D721Med (cell line): Measurements from ENCODE around the gene SLC4A3.

Experiments
- DNase-seq: peaks from one replicate; pipeline ENCODE4 v3.0.0; 2011; ENCODE audit warnings: low spot score; ENCODE audit not compliant: insufficient read length
- FAIRE-seq: peaks from 2 replicates; lab custom pipeline; 2011; peaks lifted over from hg19 to GRCh38; lab: Jason Lieb, UNC
- TF ChIP-seq, protein P1 (sequence below): IDR thresholded peaks from 2 replicates; pipeline ENCODE4 v1.5.1; 2012; ENCODE audit warnings: mild to moderate bottlenecking, control low read depth; ENCODE audit not compliant: insufficient read depth; ENCODE audit errors: missing control alignments

The SLC4A3 gene

DNA sequence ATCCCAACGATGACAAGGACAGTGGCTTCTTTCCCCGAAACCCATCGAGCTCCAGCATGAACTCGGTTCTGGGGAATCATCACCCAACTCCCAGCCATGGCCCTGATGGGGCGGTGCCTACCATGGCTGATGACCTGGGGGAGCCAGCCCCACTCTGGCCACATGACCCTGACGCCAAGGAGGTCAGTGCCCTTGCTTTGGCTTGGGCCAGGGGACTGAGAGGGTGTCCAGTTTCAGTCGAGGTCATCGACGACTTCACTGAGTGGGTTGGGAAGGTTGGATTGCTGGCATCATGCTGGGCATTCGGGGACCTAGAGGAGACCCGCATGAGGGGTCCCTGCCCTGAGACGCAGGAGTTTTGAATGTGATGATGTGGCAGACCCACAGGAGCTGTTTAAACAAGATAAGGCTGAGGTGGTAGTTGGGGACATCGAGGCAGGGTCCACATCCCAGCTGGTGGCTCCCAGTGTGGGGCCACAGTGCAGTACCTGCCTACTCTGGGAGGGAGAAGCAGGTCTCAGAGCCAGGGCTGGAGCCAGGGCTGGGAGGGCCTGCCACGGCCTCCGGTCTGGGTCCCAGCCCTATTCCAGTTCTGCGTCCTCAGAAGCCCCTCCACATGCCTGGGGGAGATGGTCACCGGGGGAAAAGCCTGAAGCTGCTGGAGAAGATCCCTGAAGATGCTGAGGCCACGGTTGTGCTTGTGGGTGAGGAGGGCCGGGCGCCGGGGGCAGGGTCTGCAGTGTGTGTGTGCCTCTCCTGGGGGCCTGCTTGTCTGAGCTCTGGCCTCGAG, 6.0 kb downstream of the SLC4A3 start:
- DNase-seq: no peak
- FAIRE-seq: no peak
- TF ChIP-seq, protein P1, sequence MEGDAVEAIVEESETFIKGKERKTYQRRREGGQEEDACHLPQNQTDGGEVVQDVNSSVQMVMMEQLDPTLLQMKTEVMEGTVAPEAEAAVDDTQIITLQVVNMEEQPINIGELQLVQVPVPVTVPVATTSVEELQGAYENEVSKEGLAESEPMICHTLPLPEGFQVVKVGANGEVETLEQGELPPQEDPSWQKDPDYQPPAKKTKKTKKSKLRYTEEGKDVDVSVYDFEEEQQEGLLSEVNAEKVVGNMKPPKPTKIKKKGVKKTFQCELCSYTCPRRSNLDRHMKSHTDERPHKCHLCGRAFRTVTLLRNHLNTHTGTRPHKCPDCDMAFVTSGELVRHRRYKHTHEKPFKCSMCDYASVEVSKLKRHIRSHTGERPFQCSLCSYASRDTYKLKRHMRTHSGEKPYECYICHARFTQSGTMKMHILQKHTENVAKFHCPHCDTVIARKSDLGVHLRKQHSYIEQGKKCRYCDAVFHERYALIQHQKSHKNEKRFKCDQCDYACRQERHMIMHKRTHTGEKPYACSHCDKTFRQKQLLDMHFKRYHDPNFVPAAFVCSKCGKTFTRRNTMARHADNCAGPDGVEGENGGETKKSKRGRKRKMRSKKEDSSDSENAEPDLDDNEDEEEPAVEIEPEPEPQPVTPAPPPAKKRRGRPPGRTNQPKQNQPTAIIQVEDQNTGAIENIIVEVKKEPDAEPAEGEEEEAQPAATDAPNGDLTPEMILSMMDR: no peak

DNA sequence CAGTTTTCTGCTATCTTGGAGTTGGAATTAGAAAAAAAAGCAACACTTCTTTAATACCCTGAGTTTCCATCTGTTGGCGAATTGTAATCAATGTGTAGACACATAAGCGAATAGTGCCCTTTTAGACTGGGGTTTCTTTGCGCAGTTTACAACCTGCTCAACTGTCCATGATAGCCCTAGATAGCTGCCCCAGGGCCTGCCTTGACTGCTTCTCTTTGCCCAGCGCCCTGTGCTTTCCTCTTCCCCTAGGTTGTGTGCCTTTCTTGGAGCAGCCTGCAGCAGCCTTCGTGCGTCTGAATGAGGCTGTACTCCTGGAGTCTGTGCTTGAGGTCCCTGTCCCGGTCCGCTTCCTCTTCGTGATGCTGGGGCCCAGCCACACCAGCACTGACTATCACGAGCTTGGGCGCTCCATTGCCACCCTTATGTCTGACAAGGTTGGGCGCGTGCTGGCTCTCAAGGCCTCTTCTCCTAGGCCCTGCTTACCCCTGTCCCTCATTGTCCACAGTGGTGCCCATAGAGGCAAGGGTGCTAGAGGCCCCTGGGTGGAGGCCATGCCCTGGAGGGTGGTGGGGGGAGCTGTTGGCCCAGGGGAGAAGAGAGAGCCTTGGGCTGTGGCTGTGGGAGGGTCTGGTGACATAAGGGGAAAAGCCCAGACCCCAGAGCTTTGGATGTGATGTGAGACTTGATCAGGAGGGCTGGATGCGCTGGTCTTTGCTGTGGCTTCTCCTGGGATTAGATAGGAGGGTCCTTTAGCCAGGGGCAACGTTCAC, 6.9 kb downstream of the SLC4A3 start:
- TF ChIP-seq, protein P1: no peak
- DNase-seq (no peak), FAIRE-seq (no peak)

DNA sequence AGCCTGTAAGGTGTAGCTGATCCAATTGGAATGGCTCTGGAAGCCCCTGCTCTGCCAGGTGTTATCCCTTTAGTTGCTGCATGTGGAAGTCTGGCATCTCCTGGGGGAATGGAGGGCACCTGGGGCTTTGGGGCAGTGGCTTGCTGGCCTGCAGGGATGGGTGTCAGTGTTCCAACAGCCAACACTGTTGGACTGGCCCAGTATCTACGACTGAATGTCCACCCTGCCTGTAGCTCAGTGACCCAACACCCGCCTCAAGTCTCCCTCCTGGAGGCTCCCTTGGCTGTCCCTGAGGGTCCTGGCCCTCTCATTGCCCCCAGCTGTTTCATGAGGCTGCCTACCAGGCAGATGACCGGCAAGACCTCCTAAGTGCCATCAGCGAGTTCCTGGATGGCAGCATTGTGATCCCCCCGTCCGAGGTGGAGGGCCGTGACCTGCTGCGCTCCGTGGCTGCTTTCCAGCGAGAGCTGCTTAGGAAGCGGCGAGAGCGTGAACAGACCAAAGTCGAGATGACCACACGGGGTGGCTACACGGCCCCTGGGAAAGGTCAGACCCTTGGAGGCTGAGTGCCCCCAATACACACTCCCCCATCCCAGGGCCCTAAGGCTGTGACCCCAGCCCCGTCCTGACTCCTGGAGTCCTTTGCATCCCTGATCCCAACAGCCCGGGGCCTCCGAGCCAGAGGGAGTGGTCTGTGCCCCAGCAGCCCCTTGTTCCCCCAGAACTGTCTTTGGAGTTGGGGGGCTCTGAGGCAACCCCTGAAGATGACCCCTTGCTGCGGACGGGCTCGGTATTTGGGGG, 7.7 kb downstream of the SLC4A3 start:
- no peak for FAIRE-seq
- peak; percentile 15 for DNase-seq
- TF ChIP-seq, protein P1: no peak

DNA sequence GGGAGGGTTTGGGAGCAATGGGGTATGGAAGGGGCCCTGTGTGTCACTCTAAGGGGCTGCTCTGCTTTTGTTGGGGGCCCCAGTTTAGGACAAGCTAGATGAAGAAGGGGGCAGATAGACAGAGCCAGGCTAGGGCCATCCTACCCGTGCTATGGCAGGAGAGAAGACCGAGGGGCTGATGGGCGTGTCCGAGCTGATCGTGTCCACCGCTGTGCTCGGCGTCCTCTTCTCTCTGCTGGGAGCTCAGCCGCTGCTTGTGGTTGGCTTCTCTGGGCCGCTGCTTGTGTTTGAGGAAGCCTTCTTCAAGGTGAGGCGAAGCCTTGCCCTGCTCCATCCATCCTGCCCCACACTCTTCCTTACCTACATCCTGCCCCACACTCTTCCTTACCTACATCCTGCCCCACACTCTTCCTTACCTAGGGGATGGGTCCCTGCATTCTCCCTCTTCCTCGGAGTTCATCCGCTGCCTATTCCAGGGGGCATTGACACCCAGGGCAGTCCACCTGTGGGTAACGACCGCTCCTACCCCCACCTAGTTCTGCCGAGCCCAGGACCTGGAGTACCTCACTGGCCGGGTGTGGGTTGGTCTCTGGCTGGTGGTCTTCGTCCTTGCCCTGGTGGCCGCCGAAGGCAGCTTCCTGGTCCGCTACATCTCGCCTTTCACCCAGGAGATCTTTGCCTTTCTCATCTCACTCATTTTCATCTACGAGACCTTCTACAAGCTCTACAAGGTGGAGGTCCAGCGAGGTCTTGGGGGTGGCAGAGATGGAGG, 8.9 kb downstream of the SLC4A3 start:
- DNase-seq (peak; percentile 15), FAIRE-seq (no peak)
- TF ChIP-seq, protein P1: no peak

DNA sequence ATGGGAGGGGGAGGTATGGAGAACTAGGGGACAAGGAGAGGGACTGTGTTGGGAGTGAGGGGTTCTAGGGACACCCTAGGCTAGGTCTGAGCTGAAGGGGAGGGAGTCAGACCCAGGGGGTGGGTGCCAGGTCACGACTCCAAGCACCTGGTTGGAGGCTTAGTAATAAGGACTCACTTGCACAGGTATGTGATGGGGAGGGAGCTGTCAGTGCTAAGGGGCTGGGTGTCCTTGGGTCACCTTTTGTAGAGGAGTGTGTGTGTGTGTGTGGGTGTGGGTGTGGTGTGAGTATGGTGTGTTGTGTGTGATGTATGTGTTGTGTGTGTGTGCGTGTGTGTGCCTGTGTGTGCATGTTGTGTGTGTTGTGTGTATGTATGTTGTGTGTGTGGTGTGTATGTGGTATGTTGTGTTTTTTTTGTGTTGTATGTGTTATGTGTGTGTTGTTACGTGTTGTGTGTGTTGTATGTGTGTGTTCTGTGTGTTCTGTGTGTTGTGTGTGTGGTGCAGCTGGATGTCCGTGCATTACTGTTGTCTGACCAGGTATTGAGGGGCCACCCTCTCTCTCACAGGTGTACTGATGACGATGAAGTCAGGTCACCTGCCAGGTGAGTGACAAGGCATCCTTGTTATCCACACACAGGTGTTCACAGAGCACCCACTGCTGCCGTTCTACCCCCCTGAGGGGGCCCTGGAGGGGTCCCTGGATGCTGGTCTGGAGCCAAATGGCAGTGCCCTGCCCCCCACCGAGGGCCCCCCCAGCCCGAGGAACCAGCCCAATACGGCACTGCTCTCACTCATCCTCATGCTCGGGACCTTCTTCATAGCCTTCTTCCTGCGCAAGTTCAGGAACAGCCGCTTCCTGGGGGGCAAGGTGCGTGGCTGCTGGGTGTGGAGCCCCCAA, 9.8 kb downstream of the SLC4A3 start:
- FAIRE-seq (no peak), DNase-seq (no peak)
- TF ChIP-seq, protein P1: no peak

DNA sequence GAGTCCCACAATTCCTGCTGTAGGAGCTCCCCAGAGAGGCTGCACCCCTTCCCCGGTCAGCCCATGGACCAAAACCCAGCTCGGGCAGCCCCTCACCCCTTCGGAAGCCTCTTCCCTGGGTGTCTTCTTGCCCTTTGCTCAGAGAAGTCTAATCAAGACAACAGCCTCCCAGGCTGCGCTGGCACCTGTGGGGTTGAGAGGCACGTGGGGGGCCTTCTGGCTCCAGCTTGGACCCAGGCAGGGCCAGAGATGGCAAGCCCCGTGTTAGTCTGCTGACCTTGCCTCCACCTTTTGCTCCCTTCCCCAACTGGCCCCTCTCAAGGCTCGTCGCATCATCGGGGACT, 10.4 kb downstream of the SLC4A3 start:
- DNase-seq: no peak
- FAIRE-seq: no peak
- TF ChIP-seq, protein P1: no peak
